ENCODE results near the gene LMAN1L. TPM values are rescaled to one million over a fixed set of nuclear protein-coding genes. Genes with fewer than 3 reads are reported as not detected.

The LMAN1L gene
- total and polyA plus RNA-seq, 4 donors = 0.08 TPM; not detected in 3

GRCh38 chr15:74842581-74843444 lies 30.2 kb downstream of the LMAN1L start, which contains the start of gene ULK3:
TSS of gene ULK3 (minus strand) at chr15:74843156. CDS start at chr15:74843105, 51 bp downstream.
- H3K36me3 ChIP-seq (ENCODE audit: control insufficient read depth in 4 of 4, insufficient read depth in 3 of 4, low read depth in 1 of 4, low read length in 3 of 4) = peaks cover 2 to 21% (median 7%) of the 10 kb centered on the region in 4 donors
- H3K9ac ChIP-seq (ENCODE audit: low read depth in 1 of 2, low read length in 2 of 2) = peak within 1 kb of the TSS; percentile 19 to 39
- WGBS = 1% methylated on average over 84 of the region's 84 CpGs
- H3K9me3 ChIP-seq (ENCODE audit: control insufficient read depth in 4 of 4, low read length in 3 of 4) = no peaks in the 10 kb centered on the region
- peaks cover 3 to 18% (median 11%) of the 10 kb centered on the region in 4 donors for H3K4me1 ChIP-seq (ENCODE audit: control insufficient read depth in 4 of 4, insufficient read depth in 4 of 4, low read length in 3 of 4)
- TF ChIP-seq CTCF (IDR thresholded peaks at IDR 0.05; ENCODE audit: low read depth, low read length, missing input control) = peak; percentile 85
- no peak for TF ChIP-seq TAF1 (conservative IDR thresholded peaks at IDR 0.05)
- TF ChIP-seq RAD21 (IDR thresholded peaks at IDR 0.05) = peak in 1 of 2 donors; percentile 36
- TF ChIP-seq FOXA2 (IDR thresholded peaks at IDR 0.05) = no peak
- TF ChIP-seq YY1 (IDR thresholded peaks at IDR 0.05) = no peak
- TF ChIP-seq GABPA (IDR thresholded peaks at IDR 0.05 in 1 of 2, conservative IDR thresholded peaks at IDR 0.05 in 1 of 2) = peak in 1 of 2 donors; percentile 74
- no peak for TF ChIP-seq ATF3 (IDR thresholded peaks at IDR 0.05)
- no peak for TF ChIP-seq HNF4G (IDR thresholded peaks at IDR 0.05)
- TF ChIP-seq REST (IDR thresholded peaks at IDR 0.05) = no peak
- TF ChIP-seq ZBTB33 (IDR thresholded peaks at IDR 0.05) = no peak
- H3K4me3 ChIP-seq (ENCODE audit: low read depth in 1 of 3, low read length in 3 of 3) = peak within 1 kb of the TSS; percentile 74 to 77 (median 74)
- H3K27ac ChIP-seq (ENCODE audit: low read depth in 1 of 2, low read length in 2 of 2) = peak within 1 kb of the TSS; percentile 66 to 78
- peak; percentile 94 for DNase-seq (ENCODE audit: low spot score)
- no peaks in the 10 kb centered on the region for H3K27me3 ChIP-seq (ENCODE audit: control insufficient read depth in 4 of 4, insufficient read depth in 4 of 4, low read length in 3 of 4)

GRCh38 chr15:74843445-74843828 lies 30.8 kb downstream of the LMAN1L start:
- H3K9me3 ChIP-seq (ENCODE audit: control insufficient read depth in 4 of 4, low read length in 3 of 4) = no peaks in the 10 kb centered on the region
- peaks cover 5 to 21% (median 7%) of the 10 kb centered on the region in 4 donors for H3K36me3 ChIP-seq (ENCODE audit: control insufficient read depth in 4 of 4, insufficient read depth in 3 of 4, low read depth in 1 of 4, low read length in 3 of 4)
- TF ChIP-seq EGR1 (IDR thresholded peaks at IDR 0.05; ENCODE audit: low read depth in 2 of 2) = no peak
- H3K9ac ChIP-seq (ENCODE audit: low read depth in 1 of 2, low read length in 2 of 2) = peak overlapping the region; percentile 19 to 39
- H3K4me1 ChIP-seq (ENCODE audit: control insufficient read depth in 4 of 4, insufficient read depth in 4 of 4, low read length in 3 of 4) = peaks cover 5 to 24% (median 13%) of the 10 kb centered on the region in 4 donors
- H3K27me3 ChIP-seq (ENCODE audit: control insufficient read depth in 4 of 4, insufficient read depth in 4 of 4, low read length in 3 of 4) = no peaks in the 10 kb centered on the region
- DNase-seq (ENCODE audit: low spot score) = no peak
- peak overlapping the region; percentile 66 to 78 for H3K27ac ChIP-seq (ENCODE audit: low read depth in 1 of 2, low read length in 2 of 2)
- 33% methylated on average over 18 of the region's 18 CpGs for WGBS
- peak overlapping the region in 2 of 3 donors; percentile 19 to 74 for H3K4me3 ChIP-seq (ENCODE audit: low read depth in 1 of 3, low read length in 3 of 3)
